Neural progenitor cell (in vitro differentiated cells): ENCODE results near the gene SSTR5. TPM values are rescaled to one million over a fixed set of nuclear protein-coding genes. Genes with fewer than 3 reads are reported as not detected.
A peak's percentile ranks its signal among the peaks of the same experiment; 100 is the strongest.

Experiments
- DNase-seq: peaks from one replicate; pipeline ENCODE4 v3.0.0-alpha.2; 2016; ENCODE audit warnings: low spot score
- H2AFZ ChIP-seq: fragments of 200-600 bp; sonication (generic); replicated peaks from 2 replicates; pipeline ENCODE4 v1.6.1; 2016; ENCODE audit warnings: antibody characterized with exemption
- H3F3A ChIP-seq: fragments of 200-600 bp; sonication (generic); 2 replicates; pipeline ENCODE4 v1.6.1; 2016; ENCODE audit warnings: antibody characterized with exemption, low read depth
- H3K27ac ChIP-seq: fragments of 200-600 bp; sonication (generic); 2 replicates; pipeline ENCODE4 v1.5.1; 2016; ENCODE audit warnings: mild to moderate bottlenecking
- H3K27me3 ChIP-seq: fragments of 200-600 bp; sonication (generic); 2 replicates; pipeline ENCODE4 v1.6.1; 2016; ENCODE audit warnings: mild to moderate bottlenecking, moderate library complexity
- H3K36me3 ChIP-seq: fragments of 200-600 bp; sonication (generic); 2 replicates; pipeline ENCODE4 v1.5.1; 2016
- H3K4me1 ChIP-seq: fragments of 200-600 bp; sonication (generic); 2 replicates; pipeline ENCODE4 v1.6.1; 2016; ENCODE audit warnings: mixed run types
- H3K4me2 ChIP-seq: fragments of 200-600 bp; sonication (generic); 2 replicates; pipeline ENCODE4 v1.6.1; 2016
- H3K4me3 ChIP-seq: fragments of 200-600 bp; sonication (generic); 2 replicates; pipeline ENCODE4 v1.5.1; 2016
- H3K79me2 ChIP-seq: fragments of 200-600 bp; sonication (generic); 2 replicates; pipeline ENCODE4 v1.6.1; 2016; ENCODE audit warnings: low read depth
- H3K9ac ChIP-seq: fragments of 200-600 bp; sonication (generic); 2 replicates; pipeline ENCODE4 v1.6.1; 2016
- H3K9me3 ChIP-seq: fragments of 200-600 bp; sonication (generic); 2 replicates; pipeline ENCODE4 v1.5.1; 2016; ENCODE audit warnings: low read depth
- H4K20me1 ChIP-seq: fragments of 200-600 bp; sonication (generic); 2 replicates; pipeline ENCODE4 v1.6.1; 2016; ENCODE audit warnings: low read depth
- H3K27ac Mint-ChIP-seq: 3 replicates; pipeline ENCODE4 v1.8.0; 2021; ENCODE audit warnings: mixed read lengths
- H3K27me3 Mint-ChIP-seq: 2 replicates; pipeline ENCODE4 v1.8.0; 2022; ENCODE audit warnings: low read depth, mild to moderate bottlenecking, inconsistent platforms, moderate library complexity, mixed read lengths; ENCODE audit not compliant: insufficient read depth
- H3K36me3 Mint-ChIP-seq: 3 replicates; pipeline ENCODE4 v1.8.0; 2021; ENCODE audit warnings: mixed read lengths
- H3K4me1 Mint-ChIP-seq: 3 replicates; pipeline ENCODE4 v1.8.0; 2021; ENCODE audit warnings: mixed read lengths
- H3K4me3 Mint-ChIP-seq: 3 replicates; pipeline ENCODE4 v1.8.0; 2021; ENCODE audit warnings: mild to moderate bottlenecking, moderate library complexity, mixed read lengths
- H3K9me3 Mint-ChIP-seq: 3 replicates; pipeline ENCODE4 v1.8.0; 2020; ENCODE audit warnings: mixed read lengths
- CTCF ChIP-seq: fragments of 200-600 bp; sonication (generic); IDR thresholded peaks from 2 replicates; pipeline ENCODE4 v1.5.1; 2017; ENCODE audit warnings: antibody characterized with exemption, mild to moderate bottlenecking
- EZH2 ChIP-seq: fragments of 200-600 bp; sonication (generic); IDR thresholded peaks from 2 replicates; pipeline ENCODE4 v1.6.1; 2017; ENCODE audit warnings: antibody characterized with exemption, mild to moderate bottlenecking, moderate library complexity
- EZH2phosphoT487 ChIP-seq: fragments of 200-600 bp; sonication (generic); IDR thresholded peaks from 2 replicates; pipeline ENCODE4 v1.6.1; 2017; ENCODE audit warnings: antibody characterized with exemption
- total RNA-seq: library from RNA; depleted of rRNA; stranded (reverse); fragments of >200 nt; gene quantifications from 2 replicates; pipeline ENCODE4 v1.2.3, GENCODE V29; 2015; ENCODE audit warnings: low replicate concordance

The SSTR5 gene
- total RNA-seq, 1 donor from 2014 or later = not detected

GRCh38 chr16:1125471-1125870 is 52.9 kb downstream of the SSTR5 start:
- Histone ChIP-seq H3F3A (no peaks in the 10 kb centered on the region), H4K20me1 (no peaks in the 10 kb centered on the region), H3K9me3 (no peaks in the 10 kb centered on the region), H3K79me2 (no peaks in the 10 kb centered on the region), H3K4me2 (no peak overlapping the region), H3K4me3 (no peak overlapping the region), H3K4me1 (peaks cover 17% of the 10 kb centered on the region), H3K36me3 (no peaks in the 10 kb centered on the region), H3K27ac (no peak overlapping the region), H3K27me3 (no peaks in the 10 kb centered on the region), H3K9ac (no peak overlapping the region), H2AFZ (no peak overlapping the region)
- Mint-ChIP-seq H3K4me3 (no peak overlapping the region), H3K4me1 (peaks cover 7% of the 10 kb centered on the region), H3K36me3 (no peaks in the 10 kb centered on the region), H3K27me3 (peaks cover 4% of the 10 kb centered on the region), H3K9me3 (no peaks in the 10 kb centered on the region), H3K27ac (no peak overlapping the region)
- DNase-seq = peak; percentile 47
- TF ChIP-seq EZH2 (no peak), CTCF (no peak), EZH2phosphoT487 (no peak)

GRCh38 chr16:1126044-1126443 is 53.5 kb downstream of the SSTR5 start:
- Histone ChIP-seq H3K4me2 (no peak overlapping the region), H3K4me3 (no peak overlapping the region), H3K27ac (no peak overlapping the region), H3K9me3 (no peaks in the 10 kb centered on the region), H3K4me1 (peaks cover 12% of the 10 kb centered on the region), H3K27me3 (no peaks in the 10 kb centered on the region), H2AFZ (no peak overlapping the region), H3K9ac (no peak overlapping the region), H3F3A (no peaks in the 10 kb centered on the region), H4K20me1 (no peaks in the 10 kb centered on the region), H3K36me3 (no peaks in the 10 kb centered on the region), H3K79me2 (no peaks in the 10 kb centered on the region)
- no peak for DNase-seq
- Mint-ChIP-seq H3K36me3 (no peaks in the 10 kb centered on the region), H3K9me3 (no peaks in the 10 kb centered on the region), H3K4me1 (peaks cover 7% of the 10 kb centered on the region), H3K4me3 (no peak overlapping the region), H3K27ac (no peak overlapping the region), H3K27me3 (peaks cover 4% of the 10 kb centered on the region)
- TF ChIP-seq EZH2phosphoT487 = no peak
- no peak for TF ChIP-seq EZH2
- TF ChIP-seq CTCF = no peak

- H3K4me3 Mint-ChIP-seq = no peak overlapping the region
- no peaks in the 10 kb centered on the region for H3K9me3 Mint-ChIP-seq
- no peak for TF ChIP-seq EZH2phosphoT487
- no peak for TF ChIP-seq EZH2
- no peak for TF ChIP-seq CTCF
- H3K9ac ChIP-seq = no peak overlapping the region
- H3K79me2 ChIP-seq = no peaks in the 10 kb centered on the region
- H4K20me1 ChIP-seq = no peaks in the 10 kb centered on the region
- no peaks in the 10 kb centered on the region for H3K27me3 ChIP-seq
- H3F3A ChIP-seq = no peaks in the 10 kb centered on the region
- H3K27ac Mint-ChIP-seq = no peak overlapping the region
- H3K4me3 ChIP-seq = no peak overlapping the region
- no peaks in the 10 kb centered on the region for H3K36me3 ChIP-seq
- H3K4me2 ChIP-seq = peak overlapping the region; percentile 31
- H3K27ac ChIP-seq = no peak overlapping the region
- peak; percentile 29 for DNase-seq
- peaks cover 12% of the 10 kb centered on the region for H3K4me1 ChIP-seq
- no peaks in the 10 kb centered on the region for H3K36me3 Mint-ChIP-seq
- H3K9me3 ChIP-seq = no peaks in the 10 kb centered on the region
- H3K4me1 Mint-ChIP-seq = peaks cover 7% of the 10 kb centered on the region
- no peak overlapping the region for H2AFZ ChIP-seq
- H3K27me3 Mint-ChIP-seq = peaks cover 4% of the 10 kb centered on the region
Observed at GRCh38 chr16:1126586-1126985, 54.0 kb downstream of the SSTR5 start.
